Measurements from ENCODE around the gene RBM28.
A peak's percentile ranks its signal among the peaks of the same experiment; 100 is the strongest.

Gene RBM28

GRCh38 chr7:128389085-128389617 is 45.4 kb upstream of the RBM28 start:
- TF ChIP-seq CTCF (IDR thresholded peaks at IDR 0.05; ENCODE audit: borderline replicate concordance, control extremely low read depth, extremely low read depth, insufficient read depth, missing control alignments): no peak
- in situ Hi-C loops (cut with MboI; ENCODE audit: low sequenced_read_pairs, unreplicated experiment): no loop called here
- no peak for DNase-seq (ENCODE audit: low spot score)

GRCh38 chr7:128388145-128388485 is 44.4 kb upstream of the RBM28 start:
- TF ChIP-seq CTCF (IDR thresholded peaks at IDR 0.05; ENCODE audit: borderline replicate concordance, control extremely low read depth, extremely low read depth, insufficient read depth, missing control alignments): no peak

GRCh38 chr7:128387216-128388144 is 43.8 kb upstream of the RBM28 start:
- in situ Hi-C loops (cut with MboI; ENCODE audit: low sequenced_read_pairs, unreplicated experiment): no loop called here
- TF ChIP-seq CTCF (IDR thresholded peaks at IDR 0.05; ENCODE audit: borderline replicate concordance, control extremely low read depth, extremely low read depth, insufficient read depth, missing control alignments): peak; percentile 85
- peak; percentile 90 for DNase-seq (ENCODE audit: low spot score)

More at GRCh38 chr7:128388145-128388485, 44.4 kb upstream of the RBM28 start:
- no peak for DNase-seq (ENCODE audit: low spot score)
- in situ Hi-C loops (cut with MboI; ENCODE audit: low sequenced_read_pairs, unreplicated experiment): no loop called here

GRCh38 chr7:128385988-128386925 is 42.5 kb upstream of the RBM28 start:
- in situ Hi-C loops (cut with MboI; ENCODE audit: low sequenced_read_pairs, unreplicated experiment): no loop called here
- no peak for DNase-seq (ENCODE audit: low spot score)
- no peak for TF ChIP-seq CTCF (IDR thresholded peaks at IDR 0.05; ENCODE audit: borderline replicate concordance, control extremely low read depth, extremely low read depth, insufficient read depth, missing control alignments)

GRCh38 chr7:128384726-128385125 is 41.0 kb upstream of the RBM28 start:
- TF ChIP-seq CTCF (IDR thresholded peaks at IDR 0.05; ENCODE audit: borderline replicate concordance, control extremely low read depth, extremely low read depth, insufficient read depth, missing control alignments): no peak
- in situ Hi-C loops (cut with MboI; ENCODE audit: low sequenced_read_pairs, unreplicated experiment): no loop called here
- DNase-seq (ENCODE audit: low spot score): no peak

- TF ChIP-seq CTCF (IDR thresholded peaks at IDR 0.05; ENCODE audit: borderline replicate concordance, control extremely low read depth, extremely low read depth, insufficient read depth, missing control alignments): no peak
- no peak for DNase-seq (ENCODE audit: low spot score)
- in situ Hi-C loops (cut with MboI; ENCODE audit: low sequenced_read_pairs, unreplicated experiment): no loop called here
These were observed 40.1 kb upstream of the RBM28 start for GRCh38 chr7:128383776-128384175.

Data from GM13976 (cell line).